Erythroblast (primary cell): ENCODE data around the gene TMEM50A.

Experiments used
- GATA1 ChIP-seq: IDR thresholded peaks from 2 replicates; pipeline ENCODE4 v1.6.1; 2011; ENCODE audit warnings: low read depth, mild to moderate bottlenecking, control low read depth, low read length, moderate library complexity
- POLR2A ChIP-seq: IDR thresholded peaks from 2 replicates; pipeline ENCODE4 v1.6.1; 2011; ENCODE audit warnings: mild to moderate bottlenecking, low read length

DNA sequence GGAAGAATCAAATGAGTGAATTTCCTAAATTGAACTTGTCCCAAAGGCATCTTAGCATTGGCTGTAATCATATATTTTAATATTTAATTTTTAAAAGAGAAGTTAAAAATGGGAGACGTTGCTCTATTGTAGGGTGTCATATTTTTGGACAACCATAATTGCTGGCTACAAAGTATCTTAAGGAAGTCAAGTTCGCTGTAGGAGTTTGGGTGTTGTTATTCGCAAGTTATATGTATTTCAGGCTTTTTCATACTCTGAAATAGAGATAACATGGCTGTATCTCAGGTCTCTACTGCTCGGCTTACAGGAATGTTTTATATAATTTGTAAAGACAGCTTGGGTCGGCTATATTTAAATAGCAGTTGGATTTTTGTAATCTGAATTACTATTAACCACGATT is 852 bp downstream of the TMEM50A start:
- no peak for TF ChIP-seq POLR2A
- no peak for TF ChIP-seq GATA1
